SU-DHL-6 (cell line): ENCODE data around the gene CLUH.

Experiments used
- H2AFZ ChIP-seq: fragments of 200-600 bp; sonication (generic); 2 replicates; pipeline ENCODE4 v1.6.1; 2014; ENCODE audit warnings: low read depth, mild to moderate bottlenecking, moderate library complexity, mixed read lengths, antibody characterized with exemption, low read length; ENCODE audit not compliant: severe bottlenecking
- H3F3A ChIP-seq: fragments of 200-600 bp; shearing (Covaris generic); 2 replicates; pipeline ENCODE4 v1.6.0; 2016; ENCODE audit warnings: antibody characterized with exemption, mild to moderate bottlenecking; ENCODE audit not compliant: insufficient read depth
- H3K27ac ChIP-seq: fragments of 200-600 bp; sonication (generic); 2 replicates; pipeline ENCODE4 v1.5.1; 2016; ENCODE audit warnings: low read depth, mild to moderate bottlenecking, low read length, moderate library complexity, mixed read lengths
- H3K27me3 ChIP-seq: fragments of 200-600 bp; sonication (generic), shearing (Covaris generic); 2 replicates; pipeline ENCODE4 v1.6.0; 2014; ENCODE audit warnings: mild to moderate bottlenecking, low read length
- H3K36me3 ChIP-seq: fragments of 200-600 bp; sonication (generic); 2 replicates; pipeline ENCODE4 v1.6.1; 2014; ENCODE audit warnings: mild to moderate bottlenecking, low read length, mixed read lengths
- H3K4me2 ChIP-seq: fragments of 300-600, 200-600 bp; shearing (Covaris generic), sonication (generic); 2 replicates; pipeline ENCODE4 v1.6.0; 2014; ENCODE audit warnings: low read length, low read depth, mild to moderate bottlenecking; ENCODE audit not compliant: poor library complexity, severe bottlenecking
- H3K4me3 ChIP-seq: fragments of 200-600 bp; sonication (generic); 2 replicates; pipeline ENCODE4 v1.5.1; 2014; ENCODE audit warnings: antibody characterized with exemption, low read length, mild to moderate bottlenecking, mixed read lengths; ENCODE audit not compliant: insufficient read depth, poor library complexity, severe bottlenecking
- H3K79me2 ChIP-seq: fragments of 200-600 bp; sonication (generic); 2 replicates; pipeline ENCODE4 v1.6.1; 2014; ENCODE audit warnings: mild to moderate bottlenecking, low read length, moderate library complexity; ENCODE audit not compliant: insufficient read depth
- H3K9ac ChIP-seq: fragments of 200-600 bp; sonication (generic); 2 replicates; pipeline ENCODE4 v1.7.0; 2014; ENCODE audit warnings: mild to moderate bottlenecking, low read length
- H3K9me2 ChIP-seq: fragments of 200-600 bp; sonication (generic); replicated peaks from 2 replicates; pipeline ENCODE4 v1.6.1; 2014; ENCODE audit warnings: low read length; ENCODE audit not compliant: insufficient read depth
- H3K9me3 ChIP-seq: fragments of 200-600 bp; sonication (generic); 2 replicates; pipeline ENCODE4 v1.6.1; 2014; ENCODE audit warnings: low read length, mixed read lengths; ENCODE audit not compliant: insufficient read depth
- H4K20me1 ChIP-seq: fragments of 200-600 bp; sonication (generic); 2 replicates; pipeline ENCODE4 v1.6.1; 2014; ENCODE audit warnings: low read depth, mild to moderate bottlenecking, antibody characterized with exemption, low read length, moderate library complexity, mixed read lengths
- EZH2phosphoT487 ChIP-seq: fragments of 200-600 bp; sonication (generic), shearing (Covaris generic); conservative IDR thresholded peaks from 2 replicates; pipeline ENCODE4 v1.6.1; 2018; ENCODE audit warnings: mild to moderate bottlenecking, antibody characterized with exemption, low read length, moderate library complexity, mixed read lengths
- TF ChIP-seq, protein P1 (sequence below): fragments of 200-600 bp; sonication (generic); IDR thresholded peaks from one replicate; pipeline ENCODE4 v1.5.1; 2017; ENCODE audit warnings: antibody characterized with exemption, mild to moderate bottlenecking, low read length, moderate library complexity; ENCODE audit not compliant: insufficient read depth, poor library complexity, severe bottlenecking

The CLUH gene, protein sequence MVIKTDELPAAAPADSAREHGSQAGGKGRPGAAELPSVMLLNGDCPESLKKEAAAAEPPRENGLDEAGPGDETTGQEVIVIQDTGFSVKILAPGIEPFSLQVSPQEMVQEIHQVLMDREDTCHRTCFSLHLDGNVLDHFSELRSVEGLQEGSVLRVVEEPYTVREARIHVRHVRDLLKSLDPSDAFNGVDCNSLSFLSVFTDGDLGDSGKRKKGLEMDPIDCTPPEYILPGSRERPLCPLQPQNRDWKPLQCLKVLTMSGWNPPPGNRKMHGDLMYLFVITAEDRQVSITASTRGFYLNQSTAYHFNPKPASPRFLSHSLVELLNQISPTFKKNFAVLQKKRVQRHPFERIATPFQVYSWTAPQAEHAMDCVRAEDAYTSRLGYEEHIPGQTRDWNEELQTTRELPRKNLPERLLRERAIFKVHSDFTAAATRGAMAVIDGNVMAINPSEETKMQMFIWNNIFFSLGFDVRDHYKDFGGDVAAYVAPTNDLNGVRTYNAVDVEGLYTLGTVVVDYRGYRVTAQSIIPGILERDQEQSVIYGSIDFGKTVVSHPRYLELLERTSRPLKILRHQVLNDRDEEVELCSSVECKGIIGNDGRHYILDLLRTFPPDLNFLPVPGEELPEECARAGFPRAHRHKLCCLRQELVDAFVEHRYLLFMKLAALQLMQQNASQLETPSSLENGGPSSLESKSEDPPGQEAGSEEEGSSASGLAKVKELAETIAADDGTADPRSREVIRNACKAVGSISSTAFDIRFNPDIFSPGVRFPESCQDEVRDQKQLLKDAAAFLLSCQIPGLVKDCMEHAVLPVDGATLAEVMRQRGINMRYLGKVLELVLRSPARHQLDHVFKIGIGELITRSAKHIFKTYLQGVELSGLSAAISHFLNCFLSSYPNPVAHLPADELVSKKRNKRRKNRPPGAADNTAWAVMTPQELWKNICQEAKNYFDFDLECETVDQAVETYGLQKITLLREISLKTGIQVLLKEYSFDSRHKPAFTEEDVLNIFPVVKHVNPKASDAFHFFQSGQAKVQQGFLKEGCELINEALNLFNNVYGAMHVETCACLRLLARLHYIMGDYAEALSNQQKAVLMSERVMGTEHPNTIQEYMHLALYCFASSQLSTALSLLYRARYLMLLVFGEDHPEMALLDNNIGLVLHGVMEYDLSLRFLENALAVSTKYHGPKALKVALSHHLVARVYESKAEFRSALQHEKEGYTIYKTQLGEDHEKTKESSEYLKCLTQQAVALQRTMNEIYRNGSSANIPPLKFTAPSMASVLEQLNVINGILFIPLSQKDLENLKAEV (N-terminal part only)

DNA sequence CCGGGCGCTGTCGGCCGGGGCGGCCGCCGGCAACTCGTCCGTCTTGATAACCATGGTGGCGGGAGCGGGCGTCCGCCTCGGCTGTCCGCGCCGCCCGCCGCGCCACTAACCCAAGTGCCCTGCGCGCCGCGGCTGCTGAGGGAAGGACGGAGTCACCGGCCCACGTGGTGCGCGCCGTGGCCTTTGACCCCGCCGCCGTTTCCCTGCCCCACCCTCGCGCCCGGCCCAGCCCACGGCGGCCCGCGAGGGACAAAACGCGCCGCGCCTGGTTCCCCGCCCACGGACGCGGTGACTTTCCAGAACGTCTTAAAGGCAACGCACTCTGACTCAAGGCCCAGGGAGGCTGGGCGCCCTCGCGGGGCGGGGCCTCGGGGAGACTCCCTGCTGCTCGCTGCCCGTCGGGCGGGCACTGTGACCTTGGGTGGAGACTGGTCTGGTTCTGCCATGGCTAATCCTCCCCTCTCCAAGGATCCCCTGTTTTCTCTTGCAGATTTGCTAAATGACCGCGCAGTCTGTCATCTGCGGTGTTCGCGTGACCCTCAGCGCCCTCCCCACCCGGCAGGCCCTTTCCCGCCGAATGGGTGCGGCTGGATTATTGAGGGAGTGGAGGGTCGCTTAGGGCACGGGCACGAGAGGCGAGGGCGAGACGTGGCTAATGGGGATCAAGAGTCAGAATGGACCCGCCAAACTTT, at the start of gene CLUH:
Gene CLUH (minus strand): TSS at position 157 of the 692 bp plus-strand sequence. CDS start 103 bp downstream, at position 54.
- Histone ChIP-seq H3K9me3 (no peaks in the 10 kb centered on the region), H3K4me3 (peak within 1 kb of the TSS; percentile 56), H3K9ac (peak within 1 kb of the TSS; percentile 66), H3K36me3 (no peaks in the 10 kb centered on the region), H2AFZ (peak within 1 kb of the TSS; percentile 95), H3K27ac (peak within 1 kb of the TSS; percentile 35), H3F3A (no peaks in the 10 kb centered on the region), H4K20me1 (no peaks in the 10 kb centered on the region), H3K4me2 (peak within 1 kb of the TSS; percentile 77), H3K79me2 (peaks cover 49% of the 10 kb centered on the region), H3K9me2 (no peaks in the 10 kb centered on the region), H3K27me3 (no peaks in the 10 kb centered on the region)
- TF ChIP-seq EZH2phosphoT487, result no peak
- TF ChIP-seq, protein P1, sequence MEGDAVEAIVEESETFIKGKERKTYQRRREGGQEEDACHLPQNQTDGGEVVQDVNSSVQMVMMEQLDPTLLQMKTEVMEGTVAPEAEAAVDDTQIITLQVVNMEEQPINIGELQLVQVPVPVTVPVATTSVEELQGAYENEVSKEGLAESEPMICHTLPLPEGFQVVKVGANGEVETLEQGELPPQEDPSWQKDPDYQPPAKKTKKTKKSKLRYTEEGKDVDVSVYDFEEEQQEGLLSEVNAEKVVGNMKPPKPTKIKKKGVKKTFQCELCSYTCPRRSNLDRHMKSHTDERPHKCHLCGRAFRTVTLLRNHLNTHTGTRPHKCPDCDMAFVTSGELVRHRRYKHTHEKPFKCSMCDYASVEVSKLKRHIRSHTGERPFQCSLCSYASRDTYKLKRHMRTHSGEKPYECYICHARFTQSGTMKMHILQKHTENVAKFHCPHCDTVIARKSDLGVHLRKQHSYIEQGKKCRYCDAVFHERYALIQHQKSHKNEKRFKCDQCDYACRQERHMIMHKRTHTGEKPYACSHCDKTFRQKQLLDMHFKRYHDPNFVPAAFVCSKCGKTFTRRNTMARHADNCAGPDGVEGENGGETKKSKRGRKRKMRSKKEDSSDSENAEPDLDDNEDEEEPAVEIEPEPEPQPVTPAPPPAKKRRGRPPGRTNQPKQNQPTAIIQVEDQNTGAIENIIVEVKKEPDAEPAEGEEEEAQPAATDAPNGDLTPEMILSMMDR, result no peak

DNA sequence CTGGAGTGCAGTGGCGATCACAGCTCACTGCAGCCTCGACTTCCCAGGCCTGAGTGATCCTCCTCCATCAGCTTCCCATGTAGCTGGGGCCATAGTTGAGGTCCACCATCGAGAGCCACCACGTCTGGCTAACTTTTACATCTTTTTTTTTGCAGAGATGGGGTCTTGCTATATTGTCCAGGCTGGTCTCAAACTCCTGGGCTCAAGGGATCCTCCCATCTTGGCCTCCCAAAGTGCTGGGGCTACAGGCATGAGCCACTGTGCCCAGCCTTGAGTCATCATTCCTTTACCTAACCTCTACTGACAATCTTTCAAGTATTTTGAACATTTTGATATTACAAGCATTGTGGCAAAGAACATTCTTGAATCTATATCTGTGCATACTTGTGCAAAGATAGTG, 47.3 kb upstream of the CLUH start:
- no peaks in the 10 kb centered on the region for H3K36me3 ChIP-seq
- H3K27ac ChIP-seq, result no peak overlapping the region
- no peak for TF ChIP-seq EZH2phosphoT487
- TF ChIP-seq, protein P1, result no peak
- H3K27me3 ChIP-seq, result no peaks in the 10 kb centered on the region
- no peaks in the 10 kb centered on the region for H4K20me1 ChIP-seq
- H3K9me3 ChIP-seq, result no peaks in the 10 kb centered on the region
- H3K4me3 ChIP-seq, result no peak overlapping the region
- H3K9me2 ChIP-seq, result no peaks in the 10 kb centered on the region
- H3F3A ChIP-seq, result no peaks in the 10 kb centered on the region
- H3K4me2 ChIP-seq, result no peak overlapping the region
- no peaks in the 10 kb centered on the region for H3K79me2 ChIP-seq
- no peak overlapping the region for H2AFZ ChIP-seq
- no peak overlapping the region for H3K9ac ChIP-seq

DNA sequence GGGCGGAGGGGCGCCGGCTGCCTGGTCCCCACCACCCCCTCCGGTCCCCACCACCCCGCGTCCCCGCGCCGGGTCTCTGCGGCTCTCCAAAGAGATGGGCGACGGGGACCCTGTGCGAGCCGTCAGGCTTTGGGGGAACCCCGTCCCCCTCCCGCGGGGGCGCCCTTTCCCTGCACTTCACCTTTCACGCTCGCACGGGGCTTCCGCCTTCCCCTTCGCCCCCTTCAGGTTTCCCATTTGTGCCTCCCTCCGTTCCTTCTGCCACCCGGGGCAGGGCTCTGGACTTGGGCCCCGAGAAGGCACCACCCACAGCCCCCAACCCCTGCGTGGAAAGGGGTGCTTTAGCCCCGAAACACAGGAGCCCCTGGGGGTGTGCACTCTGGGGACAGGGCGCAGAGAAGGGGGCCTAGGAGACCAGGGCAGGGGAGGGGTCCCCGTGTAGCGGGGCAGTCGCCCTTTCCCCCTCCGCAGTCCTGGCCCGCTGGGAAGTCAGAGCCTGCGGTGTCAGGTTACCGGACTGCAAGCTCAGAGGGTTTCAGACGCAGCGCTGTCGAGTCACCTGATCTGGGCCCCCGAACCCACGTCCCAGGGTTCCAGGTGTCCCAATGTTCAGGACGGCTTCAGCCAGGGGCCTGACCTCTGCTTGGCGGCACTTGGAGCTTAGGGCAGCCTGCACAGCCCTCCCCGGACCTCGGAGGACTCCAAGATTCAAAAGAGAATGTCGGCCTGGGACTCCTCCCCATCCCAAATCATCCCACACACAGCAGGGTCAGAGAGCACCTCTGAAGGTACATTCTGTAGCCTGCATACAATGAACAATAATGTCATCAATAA, 44.5 kb upstream of the CLUH start:
- H3K9ac ChIP-seq, result no peak overlapping the region
- H3K4me2 ChIP-seq, result no peak overlapping the region
- H3K4me3 ChIP-seq, result no peak overlapping the region

More for the DNA sequence above, 44.5 kb upstream of the CLUH start:
- Histone ChIP-seq H4K20me1 (no peaks in the 10 kb centered on the region), H3K79me2 (no peaks in the 10 kb centered on the region), H3K9me3 (no peaks in the 10 kb centered on the region), H3F3A (no peaks in the 10 kb centered on the region), H3K27ac (no peak overlapping the region), H3K9me2 (no peaks in the 10 kb centered on the region), H3K36me3 (no peaks in the 10 kb centered on the region), H2AFZ (no peak overlapping the region), H3K27me3 (no peaks in the 10 kb centered on the region)
- TF ChIP-seq EZH2phosphoT487, result no peak
- TF ChIP-seq, protein P1, result no peak
